ENCODE measurements around the gene RBM26. TPM values are rescaled to one million over a fixed set of nuclear protein-coding genes. Genes with fewer than 3 reads are reported as not detected.

Gene RBM26
- total RNA-seq, 2 donors from 2014 or later: 29.0 to 45.9 TPM

GRCh38 chr13:79384022-79384610 is 21.9 kb downstream of the RBM26 start:
- no peak for TF ChIP-seq POLR2AphosphoS5 (IDR thresholded peaks at IDR 0.05)
- intact Hi-C loops (cut with DNase I): no loop called here
- no peaks in the 10 kb centered on the region for H3K27me3 ChIP-seq (replicated peaks; ENCODE audit: insufficient read depth)
- WGBS: 98% methylated on average over 5 of the region's 5 CpGs
- no peaks in the 10 kb centered on the region for H3K9me3 ChIP-seq
- no peak for DNase-seq (ENCODE audit: low spot score)
- no peaks in the 10 kb centered on the region for H3K4me1 ChIP-seq (replicated peaks)
- H3K36me3 ChIP-seq: no peaks in the 10 kb centered on the region
- H3K4me3 ChIP-seq: no peak overlapping the region
- no peak overlapping the region for H3K27ac ChIP-seq

- no peak overlapping the region for H3K4me3 ChIP-seq
- no peaks in the 10 kb centered on the region for H3K9me3 ChIP-seq
- DNase-seq (ENCODE audit: low spot score): no peak
- no peaks in the 10 kb centered on the region for H3K27me3 ChIP-seq (replicated peaks; ENCODE audit: insufficient read depth)
- WGBS: 48% methylated on average over 1 of the region's 1 CpG
- intact Hi-C loops (cut with DNase I): no loop called here
- no peak overlapping the region for H3K27ac ChIP-seq
- no peaks in the 10 kb centered on the region for H3K36me3 ChIP-seq
- TF ChIP-seq CTCF (IDR thresholded peaks at IDR 0.05) (no peak), POLR2AphosphoS5 (IDR thresholded peaks at IDR 0.05) (no peak), POLR2A (IDR thresholded peaks at IDR 0.05) (no peak)
- H3K4me1 ChIP-seq (replicated peaks): no peaks in the 10 kb centered on the region
Measured at GRCh38 chr13:79382545-79383275, 23.3 kb downstream of the RBM26 start.

- Histone ChIP-seq H3K4me1 (replicated peaks) (no peaks in the 10 kb centered on the region), H3K27ac (no peak overlapping the region), H3K27me3 (replicated peaks; ENCODE audit: insufficient read depth) (no peaks in the 10 kb centered on the region), H3K9me3 (no peaks in the 10 kb centered on the region), H3K4me3 (no peak overlapping the region), H3K36me3 (peaks cover 0 to 9% of the 10 kb centered on the region in 2 donors)
- TF ChIP-seq POLR2AphosphoS5 (IDR thresholded peaks at IDR 0.05) (no peak), POLR2A (IDR thresholded peaks at IDR 0.05) (no peak), CTCF (IDR thresholded peaks at IDR 0.05) (no peak)
- no peak for DNase-seq (ENCODE audit: low spot score)
- WGBS: 42% methylated on average over 1 of the region's 1 CpG
- intact Hi-C loops (cut with DNase I): no loop called here
Measured at GRCh38 chr13:79380997-79381396, 25.1 kb downstream of the RBM26 start.

- intact Hi-C loops (cut with DNase I): no loop called here
Measured at GRCh38 chr13:79379274-79379673, 26.8 kb downstream of the RBM26 start.

GRCh38 chr13:79376843-79377242 is 29.2 kb downstream of the RBM26 start:
- WGBS: 93% methylated on average over 3 of the region's 3 CpGs

More at GRCh38 chr13:79379274-79379673, 26.8 kb downstream of the RBM26 start:
- no peak for DNase-seq (ENCODE audit: low spot score)
- TF ChIP-seq POLR2AphosphoS5 (IDR thresholded peaks at IDR 0.05) (no peak), POLR2A (IDR thresholded peaks at IDR 0.05) (no peak), CTCF (IDR thresholded peaks at IDR 0.05) (no peak)
- Histone ChIP-seq H3K9me3 (no peaks in the 10 kb centered on the region), H3K36me3 (peaks cover 0 to 9% of the 10 kb centered on the region in 2 donors), H3K4me3 (no peak overlapping the region), H3K27me3 (replicated peaks; ENCODE audit: insufficient read depth) (no peaks in the 10 kb centered on the region), H3K27ac (no peak overlapping the region), H3K4me1 (replicated peaks) (no peaks in the 10 kb centered on the region)
- WGBS: 94% methylated on average over 5 of the region's 5 CpGs

More at GRCh38 chr13:79376843-79377242, 29.2 kb downstream of the RBM26 start:
- no peak for TF ChIP-seq POLR2A (IDR thresholded peaks at IDR 0.05)
- no peak for TF ChIP-seq CTCF (IDR thresholded peaks at IDR 0.05)
- TF ChIP-seq POLR2AphosphoS5 (IDR thresholded peaks at IDR 0.05): no peak
- no peak for DNase-seq (ENCODE audit: low spot score)
- H3K27me3 ChIP-seq (replicated peaks; ENCODE audit: insufficient read depth): no peaks in the 10 kb centered on the region
- intact Hi-C loops (cut with DNase I): no loop called here
- peaks cover 0 to 9% of the 10 kb centered on the region in 2 donors for H3K36me3 ChIP-seq
- no peaks in the 10 kb centered on the region for H3K4me1 ChIP-seq (replicated peaks)
- H3K9me3 ChIP-seq: no peaks in the 10 kb centered on the region
- no peak overlapping the region for H3K27ac ChIP-seq
- H3K4me3 ChIP-seq: no peak overlapping the region

All from prostate gland (tissue), 2 donors.